Lower lobe of right lung (tissue), 2 donors: ENCODE data around the gene VWA8. TPM values are rescaled to one million over a fixed set of nuclear protein-coding genes. Genes with fewer than 3 reads are reported as not detected.

Experiments used
- ATAC-seq, 2 donors: fragments of 200-7000 bp; cut with Tn5 transposase; one replicate each; pipeline ENCODE4 v1.9.1; 2020 to 2022; ENCODE audit warnings: mild to moderate bottlenecking in 2 of 2, moderate library complexity in 2 of 2
- DNase-seq: peaks from one replicate; pipeline ENCODE4 v3.0.0-alpha.2; 2020
- H3K27ac ChIP-seq: fragments of 200-600 bp; one replicate; pipeline ENCODE4 v1.8.0; 2022
- H3K27me3 ChIP-seq: fragments of 200-600 bp; one replicate; pipeline ENCODE4 v1.8.0; 2022; ENCODE audit warnings: low read depth
- H3K36me3 ChIP-seq: fragments of 200-600 bp; one replicate; pipeline ENCODE4 v1.8.0; 2022; ENCODE audit warnings: mild to moderate bottlenecking
- H3K4me1 ChIP-seq: fragments of 200-600 bp; one replicate; pipeline ENCODE4 v1.8.0; 2022
- H3K4me3 ChIP-seq: fragments of 200-600 bp; one replicate; pipeline ENCODE4 v1.8.0; 2022; ENCODE audit warnings: mild to moderate bottlenecking
- H3K9me3 ChIP-seq: fragments of 200-600 bp; one replicate; pipeline ENCODE4 v1.8.0; 2022
- CTCF ChIP-seq: fragments of 200-600 bp; IDR thresholded peaks from one replicate; pipeline ENCODE4 v1.8.0; 2022; ENCODE audit warnings: antibody characterized with exemption, mild to moderate bottlenecking
- intact Hi-C: fragments of 100-400 bp; cut with DNase I; formaldehyde crosslinking; loops from one replicate; pipeline ENCODE4 v1.11.0; 2022
- total RNA-seq: library from RNA; stranded (reverse); fragmentation: NEBNext Ultra II Directional; extraction: Animal tissue kit (Norgen Biotek cat#: 25700); gene quantifications from one replicate; pipeline ENCODE4 v1.2.1, GENCODE V29; 2021
- donor health status: DM: no; HTN: yes; CAD: no; lungs with severe emphysema.

Gene VWA8
- total RNA-seq, 1 donor from 2014 or later: 18.2 TPM

GRCh38 chr13:41550276-41550675 lies 410.6 kb downstream of the VWA8 start:
- Histone ChIP-seq H3K27me3 (no peaks in the 10 kb centered on the region), H3K9me3 (no peaks in the 10 kb centered on the region), H3K27ac (no peak overlapping the region), H3K36me3 (no peaks in the 10 kb centered on the region), H3K4me3 (no peak overlapping the region), H3K4me1 (peaks cover 15% of the 10 kb centered on the region)
- DNase-seq (no peak), ATAC-seq (no peak)
- intact Hi-C loops: no loop called here
- no peak for TF ChIP-seq CTCF

GRCh38 chr13:41549491-41549890 lies 411.4 kb downstream of the VWA8 start:
- no peaks in the 10 kb centered on the region for H3K36me3 ChIP-seq
- H3K4me1 ChIP-seq: peaks cover 14% of the 10 kb centered on the region
- no peaks in the 10 kb centered on the region for H3K27me3 ChIP-seq
- no peak overlapping the region for H3K4me3 ChIP-seq
- ATAC-seq (no peak), DNase-seq (no peak)
- no peak for TF ChIP-seq CTCF
- intact Hi-C loops: no loop called here
- H3K27ac ChIP-seq: no peak overlapping the region
- no peaks in the 10 kb centered on the region for H3K9me3 ChIP-seq

GRCh38 chr13:41548910-41549309 lies 412.0 kb downstream of the VWA8 start:
- Histone ChIP-seq H3K9me3 (no peaks in the 10 kb centered on the region), H3K4me1 (peaks cover 12% of the 10 kb centered on the region), H3K36me3 (no peaks in the 10 kb centered on the region), H3K27me3 (no peaks in the 10 kb centered on the region), H3K4me3 (no peak overlapping the region), H3K27ac (no peak overlapping the region)
- no peak for TF ChIP-seq CTCF
- ATAC-seq: no peak
- DNase-seq: no peak
- intact Hi-C loops: no loop called here

- intact Hi-C loops: no loop called here
- no peaks in the 10 kb centered on the region for H3K36me3 ChIP-seq
- TF ChIP-seq CTCF: no peak
- DNase-seq: no peak
- H3K4me3 ChIP-seq: no peak overlapping the region
- H3K9me3 ChIP-seq: no peaks in the 10 kb centered on the region
- no peaks in the 10 kb centered on the region for H3K27me3 ChIP-seq
- peaks cover 12% of the 10 kb centered on the region for H3K4me1 ChIP-seq
- no peak for ATAC-seq
- H3K27ac ChIP-seq: peak overlapping the region; percentile 48
Measured at GRCh38 chr13:41548031-41548430, 412.9 kb downstream of the VWA8 start.

GRCh38 chr13:41547251-41548000 lies 413.5 kb downstream of the VWA8 start:
- peaks cover 12% of the 10 kb centered on the region for H3K4me1 ChIP-seq
- no peak overlapping the region for H3K4me3 ChIP-seq
- intact Hi-C loops: no loop called here
- H3K36me3 ChIP-seq: no peaks in the 10 kb centered on the region
- peak overlapping the region; percentile 48 for H3K27ac ChIP-seq
- peak; percentile 6 to 38 for ATAC-seq
- no peaks in the 10 kb centered on the region for H3K27me3 ChIP-seq
- TF ChIP-seq CTCF: no peak
- no peak for DNase-seq
- no peaks in the 10 kb centered on the region for H3K9me3 ChIP-seq
